Urothelium cell line (cell line): ENCODE data around the gene BCCIP.

ENCODE experiments used
- DNase-seq: peaks from one replicate; pipeline ENCODE4 v3.0.0; 2011; ENCODE audit warnings: low spot score, mixed read lengths
- FAIRE-seq: peaks from 2 replicates; lab custom pipeline; 2011; peaks lifted over from hg19 to GRCh38; lab: Jason Lieb, UNC

The BCCIP gene

DNA sequence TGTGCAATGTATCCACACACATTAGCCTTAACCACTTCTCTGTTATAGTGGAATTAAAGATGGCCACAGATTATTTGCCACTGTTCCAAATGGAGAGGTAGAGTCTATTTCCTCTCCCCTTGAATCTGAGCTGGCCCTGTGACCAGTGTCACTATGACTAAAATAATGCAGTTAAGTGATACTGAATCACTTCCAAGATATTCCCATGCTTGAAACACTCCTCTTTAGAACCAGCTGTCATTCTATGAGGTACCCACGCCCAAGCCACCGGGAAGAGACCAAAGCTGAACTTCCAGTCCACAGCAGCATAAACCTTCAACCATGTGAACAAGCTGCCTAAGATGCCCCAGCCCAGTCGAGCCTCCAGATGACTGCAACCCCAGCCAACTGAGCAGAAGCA lies 59.9 kb downstream of the BCCIP start:
- DNase-seq (no peak), FAIRE-seq (no peak)
